Caco-2 (cell line): ENCODE results near the gene TBC1D8. TPM values are rescaled to one million over a fixed set of nuclear protein-coding genes. Genes with fewer than 3 reads are reported as not detected.

ENCODE experiments used
- BruUV-seq: library from RNA; stranded (reverse); fragments of 400-500 nt; replicated peaks from 2 replicates; lab custom pipeline; 2021; lab: Mats Ljungman, UMichigan
- CTCF ChIA-PET: fragments of 300-600 bp; sonication (Branson Sonifier 250); formaldehyde crosslinking; loops from one replicate; lab custom pipeline; 2022; ENCODE audit warnings: antibody characterized with exemption; lab: Charles Lee
- POLR2A ChIA-PET: fragments of 300-600 bp; sonication (Branson Sonifier 250); formaldehyde crosslinking; loops from one replicate; lab custom pipeline; 2022; ENCODE audit warnings: antibody characterized with exemption; lab: Charles Lee
- DNase-seq, 2 experiments: peaks; one replicate each; pipeline versions ENCODE4 v3.0.0 to v3.0.0-alpha.2; 2020 to 2022
- H3K27me3 ChIP-seq: replicated peaks from 2 replicates; pipeline ENCODE4 v1.6.0; 2011; ENCODE audit warnings: low read length; ENCODE audit not compliant: control insufficient read depth, insufficient read depth
- H3K36me3 ChIP-seq: 2 replicates; pipeline ENCODE4 v1.5.1; 2011; ENCODE audit warnings: low read length; ENCODE audit not compliant: control insufficient read depth, insufficient read depth
- H3K4me1 ChIP-seq: fragments of 250-450 bp; sonication (Bioruptor Pico); 2 replicates; pipeline ENCODE4 v1.5.1; 2020; ENCODE audit warnings: mild to moderate bottlenecking
- H3K4me3 ChIP-seq: 2 replicates; pipeline ENCODE4 v1.5.1; 2011; ENCODE audit warnings: low read depth, mild to moderate bottlenecking, control low read depth, low read length
- H3K9me3 ChIP-seq: fragments of 250-450 bp; sonication (Bioruptor Pico); 2 replicates; pipeline ENCODE4 v1.5.1; 2020; ENCODE audit warnings: mild to moderate bottlenecking, moderate library complexity
- H3K27ac Mint-ChIP-seq: one replicate; pipeline ENCODE4 v1.8.0; 2022; ENCODE audit warnings: mixed read lengths; ENCODE audit not compliant: unreplicated experiment
- H3K27me3 Mint-ChIP-seq: one replicate; pipeline ENCODE4 v1.8.0; 2022; ENCODE audit warnings: mixed read lengths; ENCODE audit not compliant: insufficient read depth, unreplicated experiment
- H3K36me3 Mint-ChIP-seq: one replicate; pipeline ENCODE4 v1.8.0; 2022; ENCODE audit warnings: mild to moderate bottlenecking, mixed read lengths; ENCODE audit not compliant: insufficient read depth, unreplicated experiment
- H3K4me1 Mint-ChIP-seq: one replicate; pipeline ENCODE4 v1.8.0; 2022; ENCODE audit warnings: low read depth, mixed read lengths; ENCODE audit not compliant: unreplicated experiment
- H3K4me3 Mint-ChIP-seq: one replicate; pipeline ENCODE4 v1.8.0; 2022; ENCODE audit warnings: mild to moderate bottlenecking, moderate library complexity, mixed read lengths; ENCODE audit not compliant: unreplicated experiment
- H3K9me3 Mint-ChIP-seq: one replicate; pipeline ENCODE4 v1.8.0; 2022; ENCODE audit warnings: mixed read lengths; ENCODE audit not compliant: unreplicated experiment
- CTCF ChIP-seq, 2 experiments: fragments of 200-600 bp in 1 of 2; IDR thresholded peaks; 1 replicate in 1 of 2; 2 replicates in 1 of 2; pipeline versions ENCODE4 v1.5.1 to v1.8.0; 2011 to 2022; ENCODE audit warnings: antibody characterized with exemption in 1 of 2, control low read depth in 1 of 2, inconsistent platforms in 1 of 2, low read depth in 1 of 2, low read length in 1 of 2, mild to moderate bottlenecking in 1 of 2, moderate library complexity in 1 of 2; ENCODE audit not compliant: insufficient read depth in 1 of 2, severe bottlenecking in 1 of 2, unreplicated experiment in 1 of 2
- intact Hi-C: fragments of 100-400 bp; cut with micrococcal nuclease; formaldehyde crosslinking; loops from one replicate; pipeline ENCODE4 v1.10.0; 2022; ENCODE audit not compliant: unreplicated experiment
- total RNA-seq: library from RNA; stranded (reverse); gene quantifications from 2 replicates; pipeline ENCODE4 v1.2.3, GENCODE V29; 2022

The TBC1D8 gene
- total RNA-seq, 1 experiment from 2014 or later = 29.5 TPM

GRCh38 chr2:101064505-101064867 is 86.7 kb downstream of the TBC1D8 start:
- Histone ChIP-seq H3K4me3 (no peak overlapping the region), H3K9me3 (no peaks in the 10 kb centered on the region), H3K36me3 (no peaks in the 10 kb centered on the region), H3K27me3 (no peaks in the 10 kb centered on the region), H3K4me1 (peaks cover 30% of the 10 kb centered on the region)
- no TSS peak for BruUV-seq
- intact Hi-C loops = no loop called here
- H3K27me3 Mint-ChIP-seq = no peaks in the 10 kb centered on the region
- H3K36me3 Mint-ChIP-seq = peaks cover 13% of the 10 kb centered on the region
- CTCF ChIA-PET = interaction anchor here (1.6 kb wide), 1 partner anchor 28 kb away, joined by 4 read pairs; no protein-coding TSS in a partner anchor
- H3K9me3 Mint-ChIP-seq = no peaks in the 10 kb centered on the region
- H3K27ac Mint-ChIP-seq = peak overlapping the region; percentile 80
- H3K4me3 Mint-ChIP-seq = peak overlapping the region; percentile 52
- H3K4me1 Mint-ChIP-seq = peaks cover 30% of the 10 kb centered on the region
- POLR2A ChIA-PET = interaction anchor here (1.4 kb wide), 1 partner anchor 62 kb away, joined by 4 read pairs; the partner anchor contains the start of gene RPL31
- no peak for DNase-seq
- TF ChIP-seq CTCF (IDR thresholded peaks at IDR 0.05; ENCODE audit: insufficient read depth in 1 of 2, low read depth in 1 of 2, low read length in 1 of 2, severe bottlenecking in 1 of 2, unreplicated experiment in 1 of 2) = no peak

GRCh38 chr2:101064125-101064502 is 87.1 kb downstream of the TBC1D8 start:
- intact Hi-C loops = no loop called here
- no peaks in the 10 kb centered on the region for H3K36me3 ChIP-seq
- peaks cover 30% of the 10 kb centered on the region for H3K4me1 Mint-ChIP-seq
- peak overlapping the region; percentile 80 for H3K27ac Mint-ChIP-seq
- no peak overlapping the region for H3K4me3 ChIP-seq
- peak overlapping the region; percentile 52 for H3K4me3 Mint-ChIP-seq
- ChIA-PET CTCF (no interaction called here), POLR2A (no interaction called here)
- DNase-seq = no peak
- no peaks in the 10 kb centered on the region for H3K27me3 ChIP-seq
- peaks cover 30% of the 10 kb centered on the region for H3K4me1 ChIP-seq
- H3K27me3 Mint-ChIP-seq = no peaks in the 10 kb centered on the region
- H3K36me3 Mint-ChIP-seq = peaks cover 17% of the 10 kb centered on the region
- no peaks in the 10 kb centered on the region for H3K9me3 ChIP-seq
- BruUV-seq = no TSS peak
- no peaks in the 10 kb centered on the region for H3K9me3 Mint-ChIP-seq
- no peak for TF ChIP-seq CTCF (IDR thresholded peaks at IDR 0.05; ENCODE audit: insufficient read depth in 1 of 2, low read depth in 1 of 2, low read length in 1 of 2, severe bottlenecking in 1 of 2, unreplicated experiment in 1 of 2)

GRCh38 chr2:101063352-101064124 is 87.6 kb downstream of the TBC1D8 start:
- no peak for DNase-seq
- no peaks in the 10 kb centered on the region for H3K9me3 Mint-ChIP-seq
- no peaks in the 10 kb centered on the region for H3K27me3 Mint-ChIP-seq
- peak overlapping the region; percentile 80 for H3K27ac Mint-ChIP-seq
- CTCF ChIA-PET = no interaction called here
- intact Hi-C loops = no loop called here
- no TSS peak for BruUV-seq
- H3K36me3 ChIP-seq = no peaks in the 10 kb centered on the region
- no peak for TF ChIP-seq CTCF (IDR thresholded peaks at IDR 0.05; ENCODE audit: insufficient read depth in 1 of 2, low read depth in 1 of 2, low read length in 1 of 2, severe bottlenecking in 1 of 2, unreplicated experiment in 1 of 2)
- no peaks in the 10 kb centered on the region for H3K9me3 ChIP-seq
- H3K36me3 Mint-ChIP-seq = peaks cover 19% of the 10 kb centered on the region
- peak overlapping the region; percentile 52 for H3K4me3 Mint-ChIP-seq
- peaks cover 30% of the 10 kb centered on the region for H3K4me1 ChIP-seq
- no peaks in the 10 kb centered on the region for H3K27me3 ChIP-seq
- POLR2A ChIA-PET = no interaction called here
- no peak overlapping the region for H3K4me3 ChIP-seq
- H3K4me1 Mint-ChIP-seq = peaks cover 30% of the 10 kb centered on the region
